SK-N-MC (cell line): ENCODE data around the gene COL8A2.

Source experiments
- DNase-seq: peaks from one replicate; pipeline ENCODE4 v3.0.0-alpha.2; 2011; ENCODE audit warnings: low read depth, low spot score
- H3K27ac ChIP-seq: fragments of 200-600 bp; sonication (generic); 2 replicates; pipeline ENCODE4 v1.5.1; 2016; ENCODE audit warnings: mixed run types
- H3K36me3 ChIP-seq: fragments of 200-600 bp; sonication (generic); 2 replicates; pipeline ENCODE4 v1.6.1; 2017; ENCODE audit warnings: antibody characterized with exemption, low read length, mixed read lengths; ENCODE audit not compliant: insufficient read depth
- H3K4me3 ChIP-seq: fragments of 200-600 bp; sonication (generic); 2 replicates; pipeline ENCODE4 v1.5.1; 2016
- H3K9ac ChIP-seq: fragments of 200-600 bp; sonication (generic); 2 replicates; pipeline ENCODE4 v1.8.0; 2017; ENCODE audit warnings: mixed run types, mixed read lengths; ENCODE audit not compliant: insufficient read length
- H3K9me3 ChIP-seq: fragments of 200-600 bp; sonication (generic); 2 replicates; pipeline ENCODE4 v1.6.1; 2017; ENCODE audit warnings: low read depth, mild to moderate bottlenecking, antibody characterized with exemption, low read length, moderate library complexity, mixed read lengths
- EZH2 ChIP-seq: fragments of 200-600 bp; sonication (generic); IDR thresholded peaks from one replicate; pipeline ENCODE4 v1.6.1; 2017; ENCODE audit warnings: antibody characterized with exemption
- FOXP2 ChIP-seq: optimal IDR thresholded peaks from 2 replicates; pipeline ENCODE3; 2011; ENCODE audit warnings: mild to moderate bottlenecking, moderate library complexity; ENCODE audit not compliant: insufficient read depth; ENCODE audit errors: extremely low read length, control extremely low read depth
- POLR2AphosphoS5 ChIP-seq: IDR thresholded peaks from 2 replicates; pipeline ENCODE4 v1.6.1; 2012; ENCODE audit warnings: mild to moderate bottlenecking, low read depth, low read length, borderline replicate concordance

Gene COL8A2

DNA sequence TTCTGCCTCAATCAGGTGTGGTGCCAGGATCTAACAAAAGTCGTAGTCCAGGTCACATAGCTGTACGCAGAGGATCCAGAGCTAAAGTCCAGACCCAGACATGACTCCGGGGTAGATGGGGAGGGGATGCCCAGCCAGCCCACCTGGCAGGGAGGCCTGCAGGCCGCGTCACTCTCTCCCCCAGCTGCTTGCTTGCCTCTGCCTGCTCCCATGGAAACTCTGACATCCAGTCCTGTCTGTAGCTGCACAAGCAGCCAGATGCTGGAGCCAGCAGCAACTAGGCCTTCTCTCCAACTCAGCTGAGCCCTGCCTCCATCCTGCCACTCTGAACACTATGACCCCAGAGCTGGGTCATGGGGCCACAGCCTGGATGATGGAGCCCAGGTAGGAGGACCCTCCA lies 8.1 kb downstream of the COL8A2 start:
- DNase-seq, result no peak
- no peak overlapping the region for H3K4me3 ChIP-seq
- H3K9me3 ChIP-seq, result no peaks in the 10 kb centered on the region
- no peak overlapping the region for H3K27ac ChIP-seq
- no peak for TF ChIP-seq EZH2
- TF ChIP-seq POLR2AphosphoS5, result no peak
- no peak for TF ChIP-seq FOXP2
- no peak overlapping the region for H3K9ac ChIP-seq
- no peaks in the 10 kb centered on the region for H3K36me3 ChIP-seq

DNA sequence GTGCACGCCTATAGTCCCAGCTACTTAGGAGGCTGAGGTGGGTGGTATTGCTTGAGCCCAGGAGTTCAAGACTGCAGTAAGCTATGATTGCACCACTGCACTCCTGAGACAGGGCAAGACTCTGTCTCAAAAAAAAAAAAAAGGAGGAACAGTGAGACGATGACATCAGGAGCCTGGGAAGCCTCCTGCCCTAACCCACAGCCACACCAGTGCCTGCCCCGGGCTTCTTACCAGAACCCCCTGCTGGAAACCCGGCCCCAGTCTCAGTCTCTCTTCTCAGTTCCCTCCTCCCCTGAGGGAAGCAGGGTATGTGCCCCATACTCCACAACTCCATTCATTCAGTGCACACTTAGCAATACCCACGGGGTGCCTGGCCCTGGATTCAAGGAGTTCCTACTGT lies 9.1 kb downstream of the COL8A2 start:
- H3K36me3 ChIP-seq, result no peaks in the 10 kb centered on the region
- no peak for DNase-seq
- H3K27ac ChIP-seq, result no peak overlapping the region
- H3K4me3 ChIP-seq, result no peak overlapping the region
- H3K9me3 ChIP-seq, result no peaks in the 10 kb centered on the region
- no peak overlapping the region for H3K9ac ChIP-seq
- TF ChIP-seq POLR2AphosphoS5 (no peak), FOXP2 (no peak)

DNA sequence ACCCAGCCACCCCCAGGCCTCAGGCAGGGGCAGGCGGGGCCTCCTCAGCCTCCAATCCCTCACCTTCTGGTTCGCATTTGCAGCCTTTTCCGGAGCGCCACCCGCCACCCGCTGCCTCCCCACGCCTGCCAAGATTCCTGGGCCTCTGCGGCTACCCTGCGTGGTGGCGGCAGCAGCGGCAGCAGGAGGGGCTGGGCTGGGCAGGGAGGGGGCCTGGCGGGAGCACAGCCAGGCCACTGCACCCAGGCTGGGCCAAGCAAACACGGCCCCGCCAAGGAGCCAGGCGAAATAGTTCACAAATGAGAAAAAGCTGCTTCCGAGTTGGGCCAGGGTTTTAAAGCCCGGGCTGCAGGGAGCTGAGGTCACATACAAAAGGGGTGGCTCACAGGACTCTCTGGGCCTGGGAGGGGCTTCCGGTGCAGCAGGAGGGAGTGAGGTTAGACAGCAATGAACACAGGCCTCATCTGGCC lies 9.8 kb downstream of the COL8A2 start:
- Histone ChIP-seq H3K9me3 (no peaks in the 10 kb centered on the region), H3K27ac (0 out of 2 replicates have a peak overlapping the region, but pooled peaks have one; percentile 34), H3K9ac (peak overlapping the region; percentile 7), H3K36me3 (no peaks in the 10 kb centered on the region), H3K4me3 (no peak overlapping the region)
- no peak for DNase-seq
- TF ChIP-seq FOXP2 (no peak), POLR2AphosphoS5 (no peak), EZH2 (no peak)

DNA sequence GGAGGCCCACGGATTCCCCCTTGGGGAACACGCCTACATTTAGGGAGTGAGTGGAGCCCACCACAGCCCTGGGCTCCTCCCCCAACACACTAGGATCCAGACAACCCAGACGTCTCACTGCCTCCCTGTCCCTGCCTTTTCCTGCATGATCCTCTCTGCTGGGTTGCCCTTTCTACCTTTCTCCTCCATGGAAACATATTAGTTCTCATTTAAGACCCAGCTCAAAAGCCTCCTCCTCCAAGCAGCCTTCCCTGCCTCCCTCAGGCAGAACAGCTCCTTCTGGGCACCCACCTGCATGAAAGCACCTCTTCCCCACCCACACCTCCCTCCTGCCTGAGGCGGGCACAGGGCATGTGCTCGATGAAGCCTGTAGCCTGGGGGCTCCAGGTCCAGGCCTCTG lies 10.7 kb downstream of the COL8A2 start:
- TF ChIP-seq EZH2 (no peak), FOXP2 (no peak), POLR2AphosphoS5 (no peak)
- H3K9ac ChIP-seq, result no peak overlapping the region
- DNase-seq, result no peak
- H3K36me3 ChIP-seq, result no peaks in the 10 kb centered on the region
- H3K27ac ChIP-seq, result no peak overlapping the region
- H3K9me3 ChIP-seq, result no peaks in the 10 kb centered on the region
- H3K4me3 ChIP-seq, result no peak overlapping the region

DNA sequence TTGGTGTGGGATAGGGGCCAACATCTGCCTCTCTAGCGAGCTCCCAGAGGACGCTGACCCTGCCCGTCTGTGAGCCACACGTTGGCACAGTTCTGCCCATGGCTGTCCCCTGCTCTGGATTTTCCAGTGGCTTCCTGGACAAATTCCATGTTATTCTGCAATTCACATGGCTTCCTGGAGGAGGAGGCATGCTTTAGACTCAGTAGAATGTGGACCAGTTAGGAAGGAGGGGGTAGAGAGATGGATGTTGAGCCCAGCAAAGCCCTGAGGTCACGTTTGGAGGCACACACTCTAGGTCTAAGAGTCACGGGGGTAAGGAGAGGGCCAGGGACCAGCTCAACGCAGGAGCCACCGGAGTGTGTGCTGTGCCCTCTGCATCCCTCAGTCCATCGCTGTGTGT lies 12.2 kb downstream of the COL8A2 start:
- DNase-seq, result no peak
- Histone ChIP-seq H3K27ac (no peak overlapping the region), H3K9ac (no peak overlapping the region), H3K36me3 (no peaks in the 10 kb centered on the region), H3K9me3 (no peaks in the 10 kb centered on the region), H3K4me3 (no peak overlapping the region)
- no peak for TF ChIP-seq POLR2AphosphoS5
- TF ChIP-seq EZH2, result no peak

DNA sequence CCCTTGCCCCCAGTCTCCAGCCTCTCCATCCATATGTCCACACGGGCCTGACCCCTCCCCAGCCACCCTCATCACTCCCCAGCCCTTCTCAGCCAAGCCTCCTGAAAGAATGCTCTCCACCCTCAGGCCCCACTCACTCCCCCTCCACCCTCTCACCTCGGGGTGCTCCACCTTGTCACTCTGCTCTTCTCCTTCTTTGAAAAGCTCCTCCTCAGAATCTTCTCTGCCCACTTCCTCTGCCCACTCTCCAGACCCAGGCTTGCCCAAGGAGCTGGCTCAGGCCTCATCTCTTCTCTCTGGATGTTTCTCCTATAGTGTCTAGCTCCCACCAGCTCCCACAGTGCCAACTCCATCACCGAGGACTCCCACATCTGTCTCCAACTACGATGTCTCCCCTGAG lies 13.9 kb downstream of the COL8A2 start:
- Histone ChIP-seq H3K4me3 (no peak overlapping the region), H3K9me3 (no peaks in the 10 kb centered on the region), H3K9ac (no peak overlapping the region), H3K36me3 (no peaks in the 10 kb centered on the region), H3K27ac (no peak overlapping the region)
- TF ChIP-seq EZH2, result no peak
- TF ChIP-seq FOXP2, result no peak
- TF ChIP-seq POLR2AphosphoS5, result no peak
- no peak for DNase-seq

DNA sequence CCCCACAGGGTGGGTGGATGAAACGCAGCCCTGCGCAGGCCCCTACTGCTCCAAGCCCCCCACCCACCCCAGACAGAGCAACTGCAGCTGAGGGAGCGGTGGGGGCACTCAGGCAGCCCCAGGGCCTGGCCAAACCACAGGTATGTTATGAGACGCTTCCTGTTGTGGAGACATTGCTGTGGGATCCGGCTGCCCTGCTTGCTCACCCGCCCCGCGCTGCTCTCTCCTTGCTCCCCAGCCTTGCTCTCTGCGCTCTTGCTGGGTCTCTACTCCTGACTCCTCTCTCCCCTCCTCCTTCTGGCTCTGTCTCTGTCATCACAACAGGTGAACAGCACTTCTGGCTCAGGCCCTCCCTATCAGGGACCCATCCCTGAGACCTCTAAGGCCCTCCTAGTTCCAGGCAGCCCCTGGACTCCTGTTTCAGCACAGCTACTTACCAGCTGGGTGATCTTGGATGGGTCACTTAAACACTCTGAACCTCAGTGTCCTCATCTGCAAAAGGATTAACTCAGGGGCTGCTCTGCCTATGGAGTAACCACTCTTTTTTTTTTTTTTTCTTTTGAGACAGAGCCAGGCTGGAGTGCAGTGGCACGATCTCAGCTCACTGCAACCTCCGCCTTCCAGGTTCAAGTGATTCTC lies 15.9 kb downstream of the COL8A2 start:
- no peaks in the 10 kb centered on the region for H3K36me3 ChIP-seq
- no peaks in the 10 kb centered on the region for H3K9me3 ChIP-seq
- no peak overlapping the region for H3K9ac ChIP-seq
- TF ChIP-seq POLR2AphosphoS5 (no peak), FOXP2 (no peak), EZH2 (no peak)
- H3K4me3 ChIP-seq, result peak overlapping the region; percentile 51
- DNase-seq, result no peak
- H3K27ac ChIP-seq, result peak overlapping the region; percentile 51

DNA sequence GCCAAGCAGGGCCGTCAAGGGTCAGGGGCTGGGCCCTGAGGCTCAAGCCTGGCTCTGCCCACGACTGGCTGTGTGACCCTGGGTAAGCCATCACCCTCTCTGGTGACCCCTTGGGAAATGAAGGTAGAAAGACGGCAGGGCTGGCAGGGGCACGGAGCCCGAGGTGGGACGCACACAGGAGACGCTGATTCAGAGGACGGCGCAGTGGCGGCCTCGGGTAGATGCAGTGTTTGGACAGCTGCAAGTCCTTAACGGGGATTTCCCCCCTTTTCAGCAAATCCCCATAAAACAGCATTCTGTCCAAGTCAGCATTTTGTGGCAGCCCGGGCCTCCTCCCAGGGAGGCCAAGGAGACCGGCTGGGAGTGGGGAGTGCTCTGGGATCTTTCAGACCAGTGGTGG lies 16.7 kb downstream of the COL8A2 start:
- DNase-seq, result no peak
- H3K27ac ChIP-seq, result peak overlapping the region; percentile 51; the same call in 1 of the 2 replicates
- TF ChIP-seq EZH2 (no peak), POLR2AphosphoS5 (peak; percentile 36; the same call in 1 of the 2 replicates), FOXP2 (no peak)
- no peaks in the 10 kb centered on the region for H3K36me3 ChIP-seq
- no peak overlapping the region for H3K9ac ChIP-seq
- no peaks in the 10 kb centered on the region for H3K9me3 ChIP-seq
- peak overlapping the region; percentile 51 for H3K4me3 ChIP-seq

DNA sequence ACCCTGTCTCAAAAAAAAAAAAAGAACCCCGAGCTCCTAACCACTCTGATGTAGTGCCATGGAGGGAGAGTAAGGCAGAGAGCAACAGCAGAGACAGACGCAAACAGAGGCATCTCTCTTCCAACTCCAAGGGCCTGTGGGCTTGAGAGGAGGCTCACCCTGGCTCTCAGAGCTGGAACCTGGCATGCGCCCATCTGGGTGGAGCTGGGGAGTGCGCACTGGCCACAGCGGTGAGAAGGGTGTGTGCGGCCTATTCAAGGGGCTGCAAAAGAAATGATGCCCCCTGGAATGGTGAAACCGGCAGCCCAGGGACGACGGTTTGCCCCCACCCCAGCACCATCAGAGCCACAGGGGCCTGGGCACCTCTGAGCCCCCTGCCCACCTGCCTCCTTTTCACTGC lies 17.6 kb downstream of the COL8A2 start:
- H3K27ac ChIP-seq, result no peak overlapping the region
- TF ChIP-seq FOXP2 (no peak), EZH2 (no peak), POLR2AphosphoS5 (no peak)
- no peaks in the 10 kb centered on the region for H3K9me3 ChIP-seq
- no peak for DNase-seq
- H3K9ac ChIP-seq, result no peak overlapping the region
- H3K4me3 ChIP-seq, result no peak overlapping the region
- no peaks in the 10 kb centered on the region for H3K36me3 ChIP-seq
